Measurements from ENCODE around the gene ZP1.

ZP1 gene

DNA sequence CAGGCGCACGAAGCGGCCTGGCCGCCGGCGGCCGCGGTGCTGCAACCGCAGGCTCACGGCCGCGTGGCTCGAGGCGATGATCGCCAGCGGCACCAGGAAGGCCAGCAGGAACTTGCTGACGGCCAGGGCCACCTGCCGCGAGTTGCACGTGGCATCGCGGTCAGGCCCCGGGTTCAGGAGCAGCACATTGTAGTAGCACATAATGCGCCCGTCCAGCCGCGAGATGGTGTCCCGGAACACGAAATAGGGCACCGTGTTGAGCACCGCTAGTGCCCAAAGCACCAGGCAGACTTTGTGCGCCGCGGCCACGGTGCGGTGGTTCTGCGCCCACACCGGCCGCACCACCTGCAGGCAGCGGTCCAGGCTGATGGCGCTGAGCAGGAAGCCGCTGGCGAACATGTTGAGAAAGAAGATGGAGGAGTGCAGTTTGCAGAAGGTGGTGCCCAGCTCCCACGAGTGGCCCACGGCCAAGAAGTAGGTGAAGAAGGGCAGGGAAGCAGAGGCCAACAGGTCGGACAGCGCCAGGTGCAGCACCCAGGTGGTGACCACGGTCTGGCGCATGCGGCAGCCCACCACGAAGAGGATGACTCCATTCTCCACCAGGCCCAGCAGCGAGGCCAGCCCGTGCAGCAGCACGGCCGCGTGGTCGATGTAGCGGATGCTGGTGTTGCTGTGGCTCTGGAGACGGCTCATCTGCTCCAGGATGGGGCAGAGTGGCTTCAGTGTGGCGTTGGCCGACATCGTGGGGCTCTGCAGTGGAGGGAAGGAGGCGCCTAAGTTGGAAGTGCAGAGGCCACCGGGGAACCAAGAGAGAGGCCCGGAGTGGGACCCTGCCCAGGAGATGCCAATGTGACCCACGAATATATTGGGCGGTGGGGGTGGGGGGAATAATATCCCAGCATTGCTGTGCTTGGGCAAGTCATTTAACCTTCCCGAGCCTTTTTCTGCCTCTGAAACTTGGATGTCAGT lies 14.1 kb upstream of the ZP1 start:
- Histone ChIP-seq H3K36me3 (replicated peaks) (peaks cover 37% of the 10 kb centered on the region), H3K27ac (no peak overlapping the region)
- in situ Hi-C loops (cut with HindIII; ENCODE audit: low pct_ligation_motif_present, low sequenced_read_pairs), result no loop called here

DNA sequence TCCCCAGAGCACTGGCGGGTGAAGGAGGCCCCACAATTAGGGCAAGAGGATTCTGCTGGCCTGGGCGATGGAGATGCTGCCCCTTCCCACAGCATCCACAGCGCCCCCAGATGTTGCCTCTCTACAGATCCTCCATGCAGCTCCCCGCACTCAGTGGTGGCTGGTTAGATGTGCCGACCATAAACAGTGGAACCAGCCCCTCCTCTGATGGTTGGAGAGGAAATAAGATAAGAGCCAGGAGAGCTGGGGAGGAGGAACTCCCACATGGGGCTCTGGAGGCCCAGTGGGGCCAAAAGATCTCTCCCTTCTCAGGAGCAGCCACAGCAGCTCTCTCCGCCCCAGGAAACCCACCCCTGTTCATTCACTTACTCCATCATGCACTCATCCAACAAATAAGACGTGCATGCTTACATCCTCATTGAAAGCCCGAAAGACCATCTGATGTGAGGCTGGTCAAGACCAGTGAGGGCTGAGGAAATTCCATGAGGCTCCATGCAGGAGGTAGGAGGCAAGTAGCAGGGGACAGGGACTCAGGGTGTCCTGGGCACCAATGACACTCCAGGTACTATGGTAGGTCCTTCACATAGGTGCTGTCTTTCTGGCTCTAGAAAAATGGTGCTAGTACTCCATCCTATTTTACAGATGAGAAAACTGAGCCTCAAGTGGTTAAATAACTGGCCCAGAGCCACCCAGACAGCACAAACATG lies 13.0 kb upstream of the ZP1 start:
- no peaks in the 10 kb centered on the region for H3K27me3 ChIP-seq (replicated peaks)
- no peak for DNase-seq
- no peak overlapping the region for H3K27ac ChIP-seq
- H3K36me3 ChIP-seq (replicated peaks), result peaks cover 27% of the 10 kb centered on the region
- H3K4me3 ChIP-seq (ENCODE audit: low read depth, low read length), result no peak overlapping the region
- TF ChIP-seq CTCF (IDR thresholded peaks at IDR 0.05; ENCODE audit: low read depth, low read length, missing control alignments), result no peak
- in situ Hi-C loops (cut with HindIII; ENCODE audit: low pct_ligation_motif_present, low sequenced_read_pairs), result no loop called here

More for the DNA sequence above, 14.1 kb upstream of the ZP1 start:
- Histone ChIP-seq H3K27me3 (replicated peaks) (no peaks in the 10 kb centered on the region), H3K4me3 (ENCODE audit: low read depth, low read length) (no peak overlapping the region)
- DNase-seq, result no peak
- TF ChIP-seq CTCF (IDR thresholded peaks at IDR 0.05; ENCODE audit: low read depth, low read length, missing control alignments), result no peak

DNA sequence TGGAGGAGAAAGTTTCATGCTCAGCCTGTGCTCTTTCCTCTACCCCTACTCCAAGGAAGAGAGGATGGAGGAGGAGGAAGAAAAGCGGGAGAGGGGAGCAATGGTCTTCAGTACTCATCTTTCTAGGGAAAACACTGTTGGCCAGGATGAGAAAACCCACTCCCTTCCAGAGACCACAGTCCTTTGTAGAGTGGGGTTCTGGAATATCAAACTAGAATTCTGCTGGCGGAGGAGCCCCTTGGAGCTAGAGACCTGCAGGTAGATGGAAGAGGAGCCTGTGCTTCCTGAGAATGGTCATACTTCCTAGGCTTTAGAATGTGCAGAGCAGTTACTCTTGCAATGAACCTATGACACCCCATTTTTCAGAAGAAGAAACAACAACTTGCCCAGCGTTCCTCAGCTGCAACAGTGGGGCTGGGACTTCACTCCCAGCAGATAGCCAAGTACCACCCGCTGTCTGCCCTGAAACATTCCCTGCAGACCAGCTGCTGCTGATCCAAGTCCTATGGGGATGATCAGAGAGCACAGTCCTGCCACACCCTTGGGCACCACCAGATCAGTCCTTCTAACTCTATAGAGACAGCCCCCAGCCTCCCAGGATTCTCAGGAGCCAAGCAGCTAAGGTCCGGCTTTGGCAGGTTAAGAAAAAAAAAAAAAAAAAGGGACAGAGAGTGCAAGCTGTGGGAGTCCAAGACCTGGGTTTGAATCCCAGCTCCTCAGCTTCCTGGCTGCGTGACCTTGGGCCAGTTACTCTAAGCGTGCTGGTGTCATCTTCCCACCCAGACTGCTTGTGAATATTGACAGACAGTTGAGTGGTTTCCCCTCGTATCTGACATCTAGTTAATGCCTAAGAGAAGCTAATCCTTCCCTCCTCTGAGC lies 12.3 kb upstream of the ZP1 start:
- no peak for DNase-seq
- Histone ChIP-seq H3K27me3 (replicated peaks) (no peaks in the 10 kb centered on the region), H3K36me3 (replicated peaks) (peaks cover 20% of the 10 kb centered on the region), H3K4me3 (ENCODE audit: low read depth, low read length) (no peak overlapping the region), H3K27ac (no peak overlapping the region)
- no peak for TF ChIP-seq CTCF (IDR thresholded peaks at IDR 0.05; ENCODE audit: low read depth, low read length, missing control alignments)
- in situ Hi-C loops (cut with HindIII; ENCODE audit: low pct_ligation_motif_present, low sequenced_read_pairs), result no loop called here

- H3K27ac ChIP-seq, result no peak within 1 kb of the TSS
- H3K36me3 ChIP-seq (replicated peaks), result peaks cover 11% of the 10 kb centered on the region
- H3K4me3 ChIP-seq (ENCODE audit: low read depth, low read length), result no peak within 1 kb of the TSS
- TF ChIP-seq CTCF (IDR thresholded peaks at IDR 0.05; ENCODE audit: low read depth, low read length, missing control alignments), result no peak
- H3K27me3 ChIP-seq (replicated peaks), result no peaks in the 10 kb centered on the region
- in situ Hi-C loops (cut with HindIII; ENCODE audit: low pct_ligation_motif_present, low sequenced_read_pairs), result no loop called here
- no peak for DNase-seq
These were observed 11.4 kb upstream of the ZP1 start, which contains the start of gene PTGDR2 for GRCh38 chr11:60855726-60856633. Gene PTGDR2 (minus strand): TSS chr11:60855950. CDS start chr11:60853722, 2,228 bp downstream.
